ENCODE measurements around the gene APBA2.
A peak's percentile ranks its signal among the peaks of the same experiment; 100 is the strongest.

APBA2 gene

DNA sequence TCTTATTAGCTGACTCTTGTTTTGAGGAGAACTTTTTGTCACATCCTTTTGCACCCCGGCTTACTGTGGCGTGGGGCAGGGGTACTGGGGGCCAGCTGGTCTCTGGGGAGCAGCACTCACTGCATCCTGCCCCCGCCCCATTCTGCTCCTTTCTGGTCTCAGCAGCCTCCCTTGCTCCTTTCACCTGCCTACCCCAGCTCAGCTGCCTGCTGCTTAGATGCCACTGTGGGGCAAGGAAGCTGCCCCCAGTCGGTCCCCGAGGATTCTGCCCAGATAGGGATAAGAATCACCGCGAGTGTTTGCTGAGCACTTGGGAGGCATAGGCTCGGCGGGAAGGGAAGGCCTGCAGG is 32.0 kb downstream of the APBA2 start:
- H3K9ac ChIP-seq (ENCODE audit: low read length) = peak overlapping the region; percentile 34

DNA sequence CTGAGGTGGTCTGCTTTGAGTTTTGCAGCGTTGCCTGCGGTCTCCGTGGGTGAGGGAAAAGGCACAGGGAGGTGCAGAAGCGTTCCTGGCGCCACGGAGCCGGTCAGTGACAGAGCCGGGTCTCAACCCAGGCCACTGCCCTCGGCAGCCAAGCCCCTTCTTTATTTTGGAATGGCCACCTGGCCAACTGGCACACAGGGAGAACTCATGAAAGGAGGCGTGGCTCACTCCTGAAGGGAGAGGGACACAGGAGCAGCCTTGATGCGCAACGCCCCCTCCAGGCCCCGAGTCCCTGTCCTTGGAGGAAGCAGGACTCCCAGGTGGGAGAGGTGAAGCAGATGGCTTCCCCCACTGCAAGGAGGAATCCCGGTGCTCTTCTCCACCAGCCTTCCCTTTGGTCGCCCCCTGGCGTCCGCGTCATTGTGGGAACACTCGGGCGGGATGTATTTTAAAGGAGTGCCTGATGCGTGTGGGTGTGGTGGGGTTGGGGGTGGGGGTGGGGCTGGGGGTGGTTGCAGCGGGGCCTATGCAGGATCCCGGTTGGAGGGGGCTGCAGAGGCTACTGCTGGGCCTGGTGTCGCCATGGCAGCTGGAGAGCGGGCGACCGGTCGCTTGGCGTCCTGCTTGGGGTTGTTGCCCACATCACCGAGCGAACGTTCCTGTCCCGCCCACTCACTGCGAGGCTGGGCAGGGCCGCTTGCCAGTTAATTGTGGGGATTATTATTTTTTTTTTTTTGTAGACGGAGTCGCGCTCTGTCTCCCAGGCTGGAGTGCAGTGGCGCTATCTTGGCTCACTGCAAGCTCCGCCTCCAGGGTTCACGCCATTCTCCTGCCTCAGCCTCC is 32.6 kb downstream of the APBA2 start:
- H3K27ac ChIP-seq (ENCODE audit: low read depth, low read length) = no peak overlapping the region
- peaks cover 17% of the 10 kb centered on the region for H3K4me1 ChIP-seq (ENCODE audit: control insufficient read depth, insufficient read depth, low read length)
- H3K9ac ChIP-seq (ENCODE audit: low read length) = peak overlapping the region; percentile 34
- H3K9me3 ChIP-seq (ENCODE audit: control insufficient read depth, insufficient read depth, low read depth, low read length) = no peaks in the 10 kb centered on the region
- no peaks in the 10 kb centered on the region for H3K27me3 ChIP-seq (ENCODE audit: control insufficient read depth, insufficient read depth, low read length)
- peaks cover 4% of the 10 kb centered on the region for H3K36me3 ChIP-seq (ENCODE audit: control insufficient read depth, insufficient read depth, low read length)
- peak overlapping the region; percentile 58 for H3K4me3 ChIP-seq (ENCODE audit: low read depth, low read length)

More for the DNA sequence above, 32.0 kb downstream of the APBA2 start:
- Histone ChIP-seq H3K4me1 (ENCODE audit: control insufficient read depth, insufficient read depth, low read length) (peaks cover 23% of the 10 kb centered on the region), H3K4me3 (ENCODE audit: low read depth, low read length) (peak overlapping the region; percentile 58), H3K27me3 (ENCODE audit: control insufficient read depth, insufficient read depth, low read length) (no peaks in the 10 kb centered on the region), H3K36me3 (ENCODE audit: control insufficient read depth, insufficient read depth, low read length) (peaks cover 4% of the 10 kb centered on the region), H3K9me3 (ENCODE audit: control insufficient read depth, insufficient read depth, low read depth, low read length) (no peaks in the 10 kb centered on the region), H3K27ac (ENCODE audit: low read depth, low read length) (no peak overlapping the region)

DNA sequence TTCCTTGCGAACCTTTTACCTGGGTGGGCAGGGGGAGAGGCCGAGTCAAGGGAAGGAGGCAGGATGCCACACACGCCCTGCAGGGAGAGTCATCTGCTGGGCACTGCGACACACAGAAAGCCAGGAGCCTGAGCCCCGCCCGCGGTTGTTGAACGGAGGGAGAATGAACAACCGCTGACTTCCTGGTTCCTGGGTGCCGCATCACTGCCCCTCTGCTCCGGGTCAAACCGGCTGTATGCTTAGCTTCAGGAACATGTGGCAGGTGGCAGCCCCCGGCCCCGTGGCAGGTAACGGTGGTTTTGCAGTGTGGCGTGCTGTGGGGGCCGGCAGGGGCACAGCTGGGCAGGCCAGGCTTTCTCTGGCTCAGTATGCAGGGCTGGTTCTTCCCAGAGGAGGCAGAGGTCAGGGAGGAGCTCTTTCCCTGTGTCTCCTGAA is 33.4 kb downstream of the APBA2 start:
- H3K4me1 ChIP-seq (ENCODE audit: control insufficient read depth, insufficient read depth, low read length) = peaks cover 15% of the 10 kb centered on the region
- peaks cover 4% of the 10 kb centered on the region for H3K36me3 ChIP-seq (ENCODE audit: control insufficient read depth, insufficient read depth, low read length)
- H3K9me3 ChIP-seq (ENCODE audit: control insufficient read depth, insufficient read depth, low read depth, low read length) = no peaks in the 10 kb centered on the region
- H3K9ac ChIP-seq (ENCODE audit: low read length) = peak overlapping the region; percentile 39
- H3K27ac ChIP-seq (ENCODE audit: low read depth, low read length) = no peak overlapping the region
- H3K27me3 ChIP-seq (ENCODE audit: control insufficient read depth, insufficient read depth, low read length) = no peaks in the 10 kb centered on the region
- peak overlapping the region; percentile 58 for H3K4me3 ChIP-seq (ENCODE audit: low read depth, low read length)

DNA sequence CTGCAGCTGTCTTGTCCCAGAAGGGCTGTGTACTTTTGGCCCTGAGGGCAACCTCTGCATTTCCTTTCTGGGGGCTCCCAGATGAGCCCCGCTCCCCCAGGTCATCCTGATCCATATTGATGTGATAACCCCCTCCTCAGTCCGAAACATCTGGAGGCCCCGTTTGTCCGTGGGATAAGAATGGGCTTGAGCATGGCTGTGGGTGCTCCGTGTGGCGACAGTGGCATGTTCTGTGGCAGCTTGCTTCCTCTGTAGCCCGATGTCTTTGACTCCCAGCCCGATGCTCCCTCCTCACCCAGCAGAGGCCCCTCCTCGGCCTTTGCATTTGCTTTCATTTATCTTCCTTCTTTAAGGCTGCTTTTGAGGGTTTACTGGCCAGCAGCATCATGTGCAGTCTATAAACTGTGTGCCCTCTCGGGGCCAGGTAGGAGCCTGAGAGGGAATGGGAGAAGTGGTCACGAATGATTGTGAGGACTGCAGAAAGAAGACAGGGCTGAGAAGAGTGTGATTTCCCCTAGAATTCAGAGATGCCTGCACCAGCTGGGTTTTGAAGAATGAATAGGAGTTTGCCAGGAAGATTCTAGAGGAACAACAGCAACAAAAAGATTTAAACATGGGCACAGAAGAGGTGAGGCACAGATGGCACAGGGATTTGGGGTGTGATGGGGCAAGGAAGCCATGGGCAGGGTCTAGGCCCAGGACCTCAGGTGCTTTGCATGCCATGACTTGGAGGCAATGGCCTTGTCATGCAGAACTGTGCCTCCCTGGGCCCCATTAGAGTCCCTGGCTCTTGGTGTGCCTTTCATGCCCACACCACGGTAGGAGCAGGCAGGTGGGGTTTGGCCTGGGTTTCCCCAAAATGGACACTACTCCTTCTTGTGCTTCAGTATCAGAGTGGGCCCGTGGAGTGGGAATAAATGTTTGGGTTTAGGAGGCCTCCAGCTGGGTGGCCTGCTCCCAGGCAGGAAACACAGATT is 34.2 kb downstream of the APBA2 start:
- Histone ChIP-seq H3K4me3 (ENCODE audit: low read depth, low read length) (no peak overlapping the region; the same call in 1 of the 2 replicates), H3K9me3 (ENCODE audit: control insufficient read depth, insufficient read depth, low read depth, low read length) (no peaks in the 10 kb centered on the region), H3K27me3 (ENCODE audit: control insufficient read depth, insufficient read depth, low read length) (no peaks in the 10 kb centered on the region), H3K4me1 (ENCODE audit: control insufficient read depth, insufficient read depth, low read length) (peaks cover 15% of the 10 kb centered on the region), H3K9ac (ENCODE audit: low read length) (no peak overlapping the region), H3K36me3 (ENCODE audit: control insufficient read depth, insufficient read depth, low read length) (peaks cover 4% of the 10 kb centered on the region), H3K27ac (ENCODE audit: low read depth, low read length) (no peak overlapping the region)

DNA sequence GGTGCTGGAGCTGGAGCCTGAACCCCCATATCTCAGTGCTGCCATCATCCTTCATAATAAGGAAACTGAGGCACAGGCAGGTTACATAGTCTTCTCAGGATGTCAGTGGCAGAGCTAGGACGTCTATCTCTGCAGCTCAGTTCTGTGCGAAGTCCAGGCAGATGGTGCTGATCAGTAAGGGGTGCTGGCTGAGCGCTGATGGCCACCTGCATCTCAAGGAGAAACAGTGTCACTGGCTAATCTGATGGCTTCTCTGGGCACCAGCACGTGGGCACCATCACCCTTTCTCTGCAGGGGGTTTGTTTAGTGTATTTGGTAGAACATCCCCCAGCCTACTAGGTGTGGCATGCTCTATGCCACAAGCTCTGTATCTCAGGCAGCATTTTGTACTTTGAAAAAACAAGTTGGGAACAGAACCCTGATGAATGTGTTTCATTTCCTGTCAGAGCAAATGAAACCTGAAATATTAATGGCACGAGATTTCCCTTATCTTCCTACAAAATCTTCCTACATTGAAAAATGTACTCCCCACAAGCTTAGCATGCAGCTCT is 35.1 kb downstream of the APBA2 start:
- no peak overlapping the region for H3K27ac ChIP-seq (ENCODE audit: low read depth, low read length)

DNA sequence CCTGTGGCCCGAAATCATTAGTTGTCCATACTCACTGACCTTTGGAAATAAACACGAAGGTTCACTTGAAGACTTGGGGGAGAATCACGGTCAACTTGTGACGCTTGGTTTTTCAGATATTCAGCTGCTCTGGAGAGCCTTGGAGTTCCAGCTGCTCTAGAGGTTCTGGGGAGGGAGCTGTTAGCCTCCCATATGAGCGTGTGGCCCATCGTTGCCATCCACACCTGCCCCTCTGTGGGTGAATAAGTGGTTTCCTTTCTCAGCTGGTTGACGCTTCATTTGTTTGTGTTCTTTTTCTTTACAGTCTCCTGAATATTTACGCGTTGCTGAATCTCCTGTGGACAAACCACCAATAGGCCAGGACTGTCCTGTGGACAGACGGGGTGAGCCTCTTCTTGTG is 35.6 kb downstream of the APBA2 start:
- no peak overlapping the region for H3K27ac ChIP-seq (ENCODE audit: low read depth, low read length)
- H3K4me3 ChIP-seq (ENCODE audit: low read depth, low read length) = no peak overlapping the region
- H3K9me3 ChIP-seq (ENCODE audit: control insufficient read depth, insufficient read depth, low read depth, low read length) = no peaks in the 10 kb centered on the region
- no peaks in the 10 kb centered on the region for H3K27me3 ChIP-seq (ENCODE audit: control insufficient read depth, insufficient read depth, low read length)
- peaks cover 15% of the 10 kb centered on the region for H3K4me1 ChIP-seq (ENCODE audit: control insufficient read depth, insufficient read depth, low read length)
- no peak overlapping the region for H3K9ac ChIP-seq (ENCODE audit: low read length)
- H3K36me3 ChIP-seq (ENCODE audit: control insufficient read depth, insufficient read depth, low read length) = peaks cover 4% of the 10 kb centered on the region

More for the DNA sequence above, 35.1 kb downstream of the APBA2 start:
- no peak overlapping the region for H3K9ac ChIP-seq (ENCODE audit: low read length)
- H3K36me3 ChIP-seq (ENCODE audit: control insufficient read depth, insufficient read depth, low read length) = peaks cover 4% of the 10 kb centered on the region
- H3K4me3 ChIP-seq (ENCODE audit: low read depth, low read length) = no peak overlapping the region
- H3K27me3 ChIP-seq (ENCODE audit: control insufficient read depth, insufficient read depth, low read length) = no peaks in the 10 kb centered on the region
- H3K9me3 ChIP-seq (ENCODE audit: control insufficient read depth, insufficient read depth, low read depth, low read length) = no peaks in the 10 kb centered on the region
- H3K4me1 ChIP-seq (ENCODE audit: control insufficient read depth, insufficient read depth, low read length) = peaks cover 15% of the 10 kb centered on the region

DNA sequence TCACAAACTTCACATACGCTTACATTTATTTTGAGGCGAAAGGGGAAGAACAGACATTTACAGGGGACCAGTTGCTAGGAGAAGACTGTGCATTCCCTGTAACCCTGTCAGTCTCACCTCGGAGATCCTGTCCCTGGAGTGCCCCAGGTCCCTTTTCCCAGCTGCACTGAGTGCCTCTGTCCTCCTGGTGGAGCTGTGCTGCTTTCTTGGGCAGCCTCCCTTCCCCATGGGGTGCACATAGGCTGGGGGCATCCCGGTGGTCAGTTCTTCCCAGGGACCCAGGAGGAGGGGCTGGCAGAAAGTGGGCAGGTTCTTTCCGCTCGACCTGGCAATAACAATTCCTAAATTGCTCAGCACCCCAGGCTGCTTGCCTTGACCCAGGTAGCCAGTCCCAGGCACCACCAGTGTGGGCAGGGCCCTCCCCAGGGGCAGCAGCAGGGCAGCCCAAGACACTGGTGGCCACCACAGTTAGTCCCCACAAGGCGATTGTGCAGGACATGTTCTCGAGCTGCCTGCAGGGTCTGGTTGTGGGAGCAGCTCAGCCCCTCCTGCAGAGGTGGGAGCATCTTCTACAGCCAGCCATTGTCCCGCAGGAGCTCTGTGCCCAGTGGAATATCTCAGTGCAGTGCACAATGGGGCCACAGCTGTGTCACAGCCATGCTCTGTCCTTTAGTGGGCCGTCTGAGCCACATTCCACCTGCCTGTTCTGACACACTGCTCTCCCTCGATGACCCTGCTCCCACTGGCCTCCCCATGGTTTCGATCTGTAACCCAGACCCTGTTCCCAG is 36.3 kb downstream of the APBA2 start:
- Histone ChIP-seq H3K27ac (ENCODE audit: low read depth, low read length) (no peak overlapping the region), H3K36me3 (ENCODE audit: control insufficient read depth, insufficient read depth, low read length) (peaks cover 4% of the 10 kb centered on the region), H3K27me3 (ENCODE audit: control insufficient read depth, insufficient read depth, low read length) (no peaks in the 10 kb centered on the region), H3K4me3 (ENCODE audit: low read depth, low read length) (no peak overlapping the region), H3K9ac (ENCODE audit: low read length) (no peak overlapping the region), H3K9me3 (ENCODE audit: control insufficient read depth, insufficient read depth, low read depth, low read length) (no peaks in the 10 kb centered on the region), H3K4me1 (ENCODE audit: control insufficient read depth, insufficient read depth, low read length) (peaks cover 15% of the 10 kb centered on the region)

DNA sequence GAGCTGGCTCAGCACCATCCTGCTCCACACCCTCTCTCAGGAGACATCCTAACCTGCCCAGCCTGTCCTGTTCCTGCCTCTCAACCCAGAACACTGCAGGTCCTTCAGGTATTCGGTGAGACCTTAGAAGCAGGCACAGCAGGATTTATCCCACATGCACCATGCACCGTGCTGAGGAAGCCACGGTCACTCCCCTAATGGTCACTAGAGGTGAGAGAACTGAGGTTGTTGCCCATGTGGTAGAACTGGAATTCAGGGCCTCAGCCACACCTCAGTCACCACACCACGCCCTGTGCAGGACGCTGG is 36.9 kb downstream of the APBA2 start:
- Histone ChIP-seq H3K9me3 (ENCODE audit: control insufficient read depth, insufficient read depth, low read depth, low read length) (no peaks in the 10 kb centered on the region), H3K27me3 (ENCODE audit: control insufficient read depth, insufficient read depth, low read length) (no peaks in the 10 kb centered on the region), H3K4me1 (ENCODE audit: control insufficient read depth, insufficient read depth, low read length) (peaks cover 14% of the 10 kb centered on the region), H3K27ac (ENCODE audit: low read depth, low read length) (no peak overlapping the region), H3K36me3 (ENCODE audit: control insufficient read depth, insufficient read depth, low read length) (peaks cover 4% of the 10 kb centered on the region), H3K9ac (ENCODE audit: low read length) (no peak overlapping the region), H3K4me3 (ENCODE audit: low read depth, low read length) (no peak overlapping the region)

DNA sequence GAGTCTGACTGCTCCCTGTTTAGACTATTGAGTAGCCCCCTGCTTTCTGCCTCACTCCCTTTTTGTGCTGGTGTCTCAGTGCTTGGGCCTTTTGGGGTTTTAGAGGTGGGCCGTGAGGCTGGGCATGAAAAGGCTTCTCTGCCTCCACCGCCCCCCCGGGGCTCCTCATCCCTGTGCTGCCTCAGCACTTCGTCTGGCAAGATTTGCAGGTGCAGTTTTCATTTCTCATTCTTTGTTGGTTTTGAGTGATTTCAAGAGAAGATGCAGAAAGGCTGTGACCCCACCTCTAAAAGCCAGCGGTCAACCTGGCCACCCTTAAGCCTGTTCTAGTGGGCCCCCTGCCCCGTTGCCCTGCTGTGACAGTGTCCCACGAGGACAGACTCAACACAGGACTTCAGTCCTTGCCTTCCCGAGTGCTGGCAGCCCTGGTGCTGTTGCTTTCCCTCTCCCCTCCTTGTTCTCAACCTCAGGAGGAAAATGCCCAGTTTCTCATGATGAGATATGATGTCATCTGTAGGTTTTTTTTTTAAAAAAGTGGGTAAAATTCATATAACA is 38.0 kb downstream of the APBA2 start:
- no peak overlapping the region for H3K9ac ChIP-seq (ENCODE audit: low read length)
- H3K4me3 ChIP-seq (ENCODE audit: low read depth, low read length) = no peak overlapping the region
- H3K27me3 ChIP-seq (ENCODE audit: control insufficient read depth, insufficient read depth, low read length) = no peaks in the 10 kb centered on the region
- H3K36me3 ChIP-seq (ENCODE audit: control insufficient read depth, insufficient read depth, low read length) = peaks cover 4% of the 10 kb centered on the region
- H3K27ac ChIP-seq (ENCODE audit: low read depth, low read length) = no peak overlapping the region
- peaks cover 7% of the 10 kb centered on the region; the same call in 1 of the 2 replicates for H3K4me1 ChIP-seq (ENCODE audit: control insufficient read depth, insufficient read depth, low read length)
- no peaks in the 10 kb centered on the region for H3K9me3 ChIP-seq (ENCODE audit: control insufficient read depth, insufficient read depth, low read depth, low read length)

DNA sequence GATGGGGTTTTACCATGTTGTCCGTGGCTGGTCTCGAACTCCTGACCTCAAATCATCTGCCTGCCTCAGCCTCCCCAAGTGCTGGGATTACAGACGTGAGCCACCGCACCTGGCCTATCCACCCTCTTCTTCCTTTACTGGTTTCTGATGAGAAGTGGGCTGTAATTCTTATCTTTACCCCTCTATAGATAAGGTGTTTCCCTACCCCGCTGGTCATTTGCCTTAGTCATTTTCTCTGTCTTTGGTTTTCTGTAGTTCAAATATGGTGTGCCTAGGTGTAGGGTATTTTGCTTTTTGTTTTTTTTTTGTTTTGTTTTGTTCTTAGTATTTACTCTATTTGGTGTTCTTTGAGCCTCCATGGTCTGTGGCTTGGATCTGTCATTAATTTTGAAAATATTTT is 41.3 kb downstream of the APBA2 start:
- H3K27ac ChIP-seq (ENCODE audit: low read depth, low read length) = no peak overlapping the region
- H3K9ac ChIP-seq (ENCODE audit: low read length) = no peak overlapping the region
- no peaks in the 10 kb centered on the region for H3K27me3 ChIP-seq (ENCODE audit: control insufficient read depth, insufficient read depth, low read length)
- H3K36me3 ChIP-seq (ENCODE audit: control insufficient read depth, insufficient read depth, low read length) = peaks cover 4% of the 10 kb centered on the region
- no peaks in the 10 kb centered on the region for H3K4me1 ChIP-seq (ENCODE audit: control insufficient read depth, insufficient read depth, low read length)
- no peaks in the 10 kb centered on the region for H3K9me3 ChIP-seq (ENCODE audit: control insufficient read depth, insufficient read depth, low read depth, low read length)
- no peak overlapping the region for H3K4me3 ChIP-seq (ENCODE audit: low read depth, low read length)
